SHP77 (cell line): ENCODE results near the gene VTI1A.

Experiments
- DNase-seq, 2 experiments: peaks; one replicate each; lab custom pipeline; 2025; lab: John Stamatoyannopoulos, UW

Gene VTI1A

GRCh38 chr10:112679392-112679791 lies 232.4 kb downstream of the VTI1A start:
- no peak for DNase-seq

- no peak for DNase-seq
These were observed 233.6 kb downstream of the VTI1A start for GRCh38 chr10:112680586-112680985.

- DNase-seq, result no peak
These were observed 240.6 kb downstream of the VTI1A start for GRCh38 chr10:112687647-112688046.

GRCh38 chr10:112689327-112690072 lies 242.5 kb downstream of the VTI1A start:
- DNase-seq, result no peak

- DNase-seq, result no peak
These were observed 248.5 kb downstream of the VTI1A start for GRCh38 chr10:112695539-112695938.

- no peak for DNase-seq
These were observed 249.6 kb downstream of the VTI1A start for GRCh38 chr10:112696592-112696991.

GRCh38 chr10:112698133-112698817 lies 251.3 kb downstream of the VTI1A start:
- DNase-seq, result no peak

- DNase-seq, result no peak
These were observed 251.8 kb downstream of the VTI1A start for GRCh38 chr10:112698818-112699164.

GRCh38 chr10:112700215-112700671 lies 253.2 kb downstream of the VTI1A start:
- no peak for DNase-seq

- no peak for DNase-seq
These were observed 254.3 kb downstream of the VTI1A start for GRCh38 chr10:112701211-112701877.

GRCh38 chr10:112701878-112702255 lies 254.9 kb downstream of the VTI1A start:
- no peak for DNase-seq

GRCh38 chr10:112706577-112706976 lies 259.6 kb downstream of the VTI1A start:
- DNase-seq, result no peak

GRCh38 chr10:112708461-112708860 lies 261.4 kb downstream of the VTI1A start:
- DNase-seq, result no peak

- DNase-seq, result no peak
These were observed 263.5 kb downstream of the VTI1A start for GRCh38 chr10:112710528-112710927.

- no peak for DNase-seq
These were observed 264.4 kb downstream of the VTI1A start for GRCh38 chr10:112711366-112711765.

GRCh38 chr10:112712536-112712935 lies 265.5 kb downstream of the VTI1A start:
- DNase-seq, result no peak

- DNase-seq, result no peak
These were observed 266.4 kb downstream of the VTI1A start for GRCh38 chr10:112713411-112713810.

GRCh38 chr10:112715581-112715980 lies 268.6 kb downstream of the VTI1A start:
- DNase-seq, result no peak

- no peak for DNase-seq
These were observed 269.1 kb downstream of the VTI1A start for GRCh38 chr10:112716076-112716475.

- no peak for DNase-seq
These were observed 270.0 kb downstream of the VTI1A start for GRCh38 chr10:112716924-112717413.

GRCh38 chr10:112720178-112720577 lies 273.2 kb downstream of the VTI1A start:
- DNase-seq, result no peak

GRCh38 chr10:112721080-112721698 lies 274.2 kb downstream of the VTI1A start:
- DNase-seq, result no peak
